Measurements from ENCODE around the gene SORCS3. TPM values are rescaled to one million over a fixed set of nuclear protein-coding genes. Genes with fewer than 3 reads are reported as not detected.

The SORCS3 gene
- total RNA-seq, 3 donors from 2014 or later: 0.60 TPM; not detected in 2

DNA sequence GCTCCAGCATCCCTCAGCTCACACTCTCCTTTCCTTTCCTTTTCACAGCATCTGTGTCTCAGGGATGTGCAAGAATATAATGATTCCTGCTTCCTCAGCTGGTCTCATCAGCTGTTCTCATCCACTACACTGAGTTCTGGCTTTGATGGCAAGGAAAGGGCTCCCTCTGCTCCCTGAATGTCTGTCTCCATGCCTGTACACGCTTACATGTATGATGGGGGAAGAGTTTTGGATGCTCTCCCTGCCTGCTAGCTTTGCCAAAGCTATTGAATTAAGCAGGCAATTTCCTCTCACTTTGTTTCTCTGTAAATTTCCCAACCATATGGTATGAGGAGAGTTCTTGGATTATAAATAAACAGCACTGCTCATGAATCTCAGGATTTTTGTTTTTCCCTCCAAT lies 254.5 kb downstream of the SORCS3 start:
- ATAC-seq (no peak), DNase-seq (no peak)
- Histone ChIP-seq H3K4me1 (ENCODE audit: low read depth) (no peaks in the 10 kb centered on the region), H3K4me3 (no peak overlapping the region), H3K36me3 (ENCODE audit: low read depth) (no peaks in the 10 kb centered on the region), H3K9me3 (no peaks in the 10 kb centered on the region)
- intact Hi-C loops (cut with DNase I, micrococcal nuclease): no loop called here
- TF ChIP-seq, protein P1, sequence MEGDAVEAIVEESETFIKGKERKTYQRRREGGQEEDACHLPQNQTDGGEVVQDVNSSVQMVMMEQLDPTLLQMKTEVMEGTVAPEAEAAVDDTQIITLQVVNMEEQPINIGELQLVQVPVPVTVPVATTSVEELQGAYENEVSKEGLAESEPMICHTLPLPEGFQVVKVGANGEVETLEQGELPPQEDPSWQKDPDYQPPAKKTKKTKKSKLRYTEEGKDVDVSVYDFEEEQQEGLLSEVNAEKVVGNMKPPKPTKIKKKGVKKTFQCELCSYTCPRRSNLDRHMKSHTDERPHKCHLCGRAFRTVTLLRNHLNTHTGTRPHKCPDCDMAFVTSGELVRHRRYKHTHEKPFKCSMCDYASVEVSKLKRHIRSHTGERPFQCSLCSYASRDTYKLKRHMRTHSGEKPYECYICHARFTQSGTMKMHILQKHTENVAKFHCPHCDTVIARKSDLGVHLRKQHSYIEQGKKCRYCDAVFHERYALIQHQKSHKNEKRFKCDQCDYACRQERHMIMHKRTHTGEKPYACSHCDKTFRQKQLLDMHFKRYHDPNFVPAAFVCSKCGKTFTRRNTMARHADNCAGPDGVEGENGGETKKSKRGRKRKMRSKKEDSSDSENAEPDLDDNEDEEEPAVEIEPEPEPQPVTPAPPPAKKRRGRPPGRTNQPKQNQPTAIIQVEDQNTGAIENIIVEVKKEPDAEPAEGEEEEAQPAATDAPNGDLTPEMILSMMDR (IDR thresholded peaks at IDR 0.05): no peak

GRCh38 chr10:104895981-104896380 lies 254.9 kb downstream of the SORCS3 start:
- intact Hi-C loops (cut with DNase I, micrococcal nuclease): no loop called here
- ATAC-seq (no peak), DNase-seq (no peak)
- TF ChIP-seq, protein P1 (IDR thresholded peaks at IDR 0.05): no peak
- Histone ChIP-seq H3K36me3 (ENCODE audit: low read depth) (no peaks in the 10 kb centered on the region), H3K9me3 (no peaks in the 10 kb centered on the region), H3K4me1 (ENCODE audit: low read depth) (no peaks in the 10 kb centered on the region), H3K4me3 (no peak overlapping the region)

GRCh38 chr10:104897696-104898095 lies 256.6 kb downstream of the SORCS3 start:
- Histone ChIP-seq H3K4me3 (no peak overlapping the region), H3K36me3 (ENCODE audit: low read depth) (no peaks in the 10 kb centered on the region), H3K4me1 (ENCODE audit: low read depth) (no peaks in the 10 kb centered on the region), H3K9me3 (no peaks in the 10 kb centered on the region)
- intact Hi-C loops (cut with DNase I, micrococcal nuclease): no loop called here
- TF ChIP-seq, protein P1 (IDR thresholded peaks at IDR 0.05): no peak
- ATAC-seq (no peak), DNase-seq (no peak)

DNA sequence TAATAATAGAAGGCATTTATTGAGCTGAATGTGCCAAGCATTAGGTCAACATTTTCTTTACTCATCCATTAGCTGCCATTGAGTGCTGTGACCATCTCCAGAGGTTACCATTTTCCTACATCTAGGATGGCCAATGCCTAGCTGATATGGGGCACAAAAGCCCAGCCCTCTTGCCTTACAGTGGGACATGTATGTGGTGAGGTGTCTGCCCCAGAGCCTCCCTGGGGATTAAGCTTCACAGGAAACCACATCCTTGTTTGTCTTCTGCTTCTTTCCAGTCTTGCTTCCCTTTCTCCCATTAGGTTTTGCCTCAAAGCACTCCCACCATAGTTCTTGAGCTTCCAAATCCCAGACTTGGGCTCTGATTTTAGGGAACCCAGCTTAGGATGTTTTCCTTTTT lies 258.7 kb downstream of the SORCS3 start:
- no peak for DNase-seq
- ATAC-seq: no peak
- no peak overlapping the region for H3K4me3 ChIP-seq
- TF ChIP-seq, protein P1 (IDR thresholded peaks at IDR 0.05): no peak
- intact Hi-C loops (cut with DNase I, micrococcal nuclease): no loop called here
- H3K36me3 ChIP-seq (ENCODE audit: low read depth): no peaks in the 10 kb centered on the region
- H3K4me1 ChIP-seq (ENCODE audit: low read depth): no peaks in the 10 kb centered on the region
- H3K9me3 ChIP-seq: no peaks in the 10 kb centered on the region

DNA sequence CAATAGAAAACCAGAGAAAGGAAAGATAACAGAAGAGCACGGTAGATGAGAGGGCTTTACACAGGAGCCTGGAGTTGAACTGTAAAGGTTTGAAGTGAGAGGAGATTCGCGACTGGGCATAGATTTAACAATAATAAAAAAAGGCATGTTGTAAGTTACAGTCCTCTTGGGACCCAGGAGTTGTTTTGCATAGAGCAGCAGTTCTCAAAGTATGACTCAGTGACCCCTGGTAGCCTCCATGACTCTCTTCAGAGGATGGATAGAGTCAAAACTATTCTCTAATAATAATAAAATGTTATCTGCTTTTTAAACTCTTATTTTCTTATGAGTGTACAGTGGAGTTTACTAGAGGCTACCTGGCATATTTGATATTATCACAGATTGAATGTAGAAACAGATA lies 262.3 kb downstream of the SORCS3 start:
- DNase-seq (no peak), ATAC-seq (no peak)
- H3K36me3 ChIP-seq (ENCODE audit: low read depth): no peaks in the 10 kb centered on the region
- TF ChIP-seq, protein P1 (IDR thresholded peaks at IDR 0.05): no peak
- no peaks in the 10 kb centered on the region for H3K4me1 ChIP-seq (ENCODE audit: low read depth)
- no peak overlapping the region for H3K4me3 ChIP-seq
- H3K9me3 ChIP-seq: no peaks in the 10 kb centered on the region
- intact Hi-C loops (cut with DNase I, micrococcal nuclease): no loop called here

- Histone ChIP-seq H3K4me3 (no peak overlapping the region), H3K9me3 (no peaks in the 10 kb centered on the region), H3K4me1 (ENCODE audit: low read depth) (no peaks in the 10 kb centered on the region), H3K36me3 (ENCODE audit: low read depth) (no peaks in the 10 kb centered on the region)
- ATAC-seq: no peak
- TF ChIP-seq, protein P1 (IDR thresholded peaks at IDR 0.05): no peak
- intact Hi-C loops (cut with DNase I, micrococcal nuclease): no loop called here
- no peak for DNase-seq
Observed at GRCh38 chr10:104904753-104905323, 263.7 kb downstream of the SORCS3 start.
